ENCODE results near the gene ZDHHC14.
"Not testable (repeated sequence)": the region's sequence is repeated elsewhere in the genome, so short reads cannot be mapped to it uniquely, and the experiment has no call there.

- TF ChIP-seq EP300, CTCF, POLR2AphosphoS5 (IDR thresholded peaks at IDR 0.05): not testable (repeated sequence)
Observed at GRCh38 chr6:157467339-157467738, 86.3 kb downstream of the ZDHHC14 start.
